Measurements from ENCODE around the gene SF3A2.

DNA sequence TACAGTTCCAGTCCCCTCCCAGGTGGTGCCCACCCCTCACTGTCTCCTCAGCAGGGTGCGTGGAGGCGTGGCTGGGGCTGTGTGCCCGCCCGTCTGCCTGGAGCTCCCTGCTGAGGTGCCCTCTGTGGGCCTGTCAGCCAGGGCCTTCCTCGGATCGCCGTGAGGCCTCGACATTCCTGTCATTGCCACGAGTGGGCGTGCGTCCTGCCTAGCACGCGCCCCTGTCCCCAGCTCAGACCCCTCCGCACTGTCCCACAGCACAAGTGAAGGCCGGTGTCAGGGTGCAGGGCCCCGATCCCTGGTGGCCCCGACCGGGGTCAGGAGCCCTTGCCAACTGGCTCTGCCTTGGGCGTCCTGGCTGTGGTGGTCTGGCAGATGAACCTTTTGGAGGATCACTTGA is 40.7 kb upstream of the SF3A2 start:
- TF ChIP-seq EZH2 (IDR thresholded peaks at IDR 0.05; ENCODE audit: borderline replicate concordance, insufficient read depth, low read length, poor library complexity, severe bottlenecking) (no peak), EP300 (conservative IDR thresholded peaks at IDR 0.05; ENCODE audit: poor library complexity, severe bottlenecking) (no peak), RAD21 (conservative IDR thresholded peaks at IDR 0.05) (no peak)
- TF ChIP-seq, protein P1, sequence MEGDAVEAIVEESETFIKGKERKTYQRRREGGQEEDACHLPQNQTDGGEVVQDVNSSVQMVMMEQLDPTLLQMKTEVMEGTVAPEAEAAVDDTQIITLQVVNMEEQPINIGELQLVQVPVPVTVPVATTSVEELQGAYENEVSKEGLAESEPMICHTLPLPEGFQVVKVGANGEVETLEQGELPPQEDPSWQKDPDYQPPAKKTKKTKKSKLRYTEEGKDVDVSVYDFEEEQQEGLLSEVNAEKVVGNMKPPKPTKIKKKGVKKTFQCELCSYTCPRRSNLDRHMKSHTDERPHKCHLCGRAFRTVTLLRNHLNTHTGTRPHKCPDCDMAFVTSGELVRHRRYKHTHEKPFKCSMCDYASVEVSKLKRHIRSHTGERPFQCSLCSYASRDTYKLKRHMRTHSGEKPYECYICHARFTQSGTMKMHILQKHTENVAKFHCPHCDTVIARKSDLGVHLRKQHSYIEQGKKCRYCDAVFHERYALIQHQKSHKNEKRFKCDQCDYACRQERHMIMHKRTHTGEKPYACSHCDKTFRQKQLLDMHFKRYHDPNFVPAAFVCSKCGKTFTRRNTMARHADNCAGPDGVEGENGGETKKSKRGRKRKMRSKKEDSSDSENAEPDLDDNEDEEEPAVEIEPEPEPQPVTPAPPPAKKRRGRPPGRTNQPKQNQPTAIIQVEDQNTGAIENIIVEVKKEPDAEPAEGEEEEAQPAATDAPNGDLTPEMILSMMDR (IDR thresholded peaks at IDR 0.05; ENCODE audit: poor library complexity, severe bottlenecking), result no peak
- TF ChIP-seq, protein P2, sequence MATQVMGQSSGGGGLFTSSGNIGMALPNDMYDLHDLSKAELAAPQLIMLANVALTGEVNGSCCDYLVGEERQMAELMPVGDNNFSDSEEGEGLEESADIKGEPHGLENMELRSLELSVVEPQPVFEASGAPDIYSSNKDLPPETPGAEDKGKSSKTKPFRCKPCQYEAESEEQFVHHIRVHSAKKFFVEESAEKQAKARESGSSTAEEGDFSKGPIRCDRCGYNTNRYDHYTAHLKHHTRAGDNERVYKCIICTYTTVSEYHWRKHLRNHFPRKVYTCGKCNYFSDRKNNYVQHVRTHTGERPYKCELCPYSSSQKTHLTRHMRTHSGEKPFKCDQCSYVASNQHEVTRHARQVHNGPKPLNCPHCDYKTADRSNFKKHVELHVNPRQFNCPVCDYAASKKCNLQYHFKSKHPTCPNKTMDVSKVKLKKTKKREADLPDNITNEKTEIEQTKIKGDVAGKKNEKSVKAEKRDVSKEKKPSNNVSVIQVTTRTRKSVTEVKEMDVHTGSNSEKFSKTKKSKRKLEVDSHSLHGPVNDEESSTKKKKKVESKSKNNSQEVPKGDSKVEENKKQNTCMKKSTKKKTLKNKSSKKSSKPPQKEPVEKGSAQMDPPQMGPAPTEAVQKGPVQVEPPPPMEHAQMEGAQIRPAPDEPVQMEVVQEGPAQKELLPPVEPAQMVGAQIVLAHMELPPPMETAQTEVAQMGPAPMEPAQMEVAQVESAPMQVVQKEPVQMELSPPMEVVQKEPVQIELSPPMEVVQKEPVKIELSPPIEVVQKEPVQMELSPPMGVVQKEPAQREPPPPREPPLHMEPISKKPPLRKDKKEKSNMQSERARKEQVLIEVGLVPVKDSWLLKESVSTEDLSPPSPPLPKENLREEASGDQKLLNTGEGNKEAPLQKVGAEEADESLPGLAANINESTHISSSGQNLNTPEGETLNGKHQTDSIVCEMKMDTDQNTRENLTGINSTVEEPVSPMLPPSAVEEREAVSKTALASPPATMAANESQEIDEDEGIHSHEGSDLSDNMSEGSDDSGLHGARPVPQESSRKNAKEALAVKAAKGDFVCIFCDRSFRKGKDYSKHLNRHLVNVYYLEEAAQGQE (IDR thresholded peaks at IDR 0.05; ENCODE audit: borderline replicate concordance), result no peak

All from neural cell (in vitro differentiated cells).